ENCODE results near the gene FN1. TPM values are rescaled to one million over a fixed set of nuclear protein-coding genes. Genes with fewer than 3 reads are reported as not detected.

FN1 gene
- total RNA-seq, 1 experiment from 2014 or later: 102 TPM

DNA sequence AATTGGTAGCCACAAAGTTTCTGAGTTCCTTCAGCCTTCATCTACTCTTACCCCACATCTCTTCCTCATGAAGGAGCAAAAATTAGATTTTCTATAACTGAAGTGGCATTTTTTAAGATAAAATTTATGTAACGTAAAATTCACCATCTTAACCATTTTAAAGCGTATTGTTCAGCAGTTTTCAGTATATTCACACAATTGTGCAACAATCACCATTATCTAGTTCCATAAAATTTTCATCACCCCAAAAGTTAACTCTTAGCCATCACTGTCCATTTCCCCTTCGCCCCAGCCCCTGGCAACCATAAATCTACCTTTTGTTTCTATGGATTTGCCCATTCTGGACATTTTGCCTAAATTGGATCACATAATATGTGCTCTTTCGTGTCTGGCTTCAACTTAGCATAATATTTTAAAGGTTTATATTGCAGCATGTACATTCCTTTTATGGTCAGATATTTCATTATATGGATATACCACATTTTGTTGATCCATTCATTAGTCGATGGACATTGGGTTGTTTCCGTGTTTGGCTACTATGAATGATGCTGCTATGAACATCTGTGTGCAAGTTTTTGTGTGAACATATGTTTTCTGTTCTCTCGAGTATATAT lies 79.4 kb downstream of the FN1 start:
- H3K27ac Mint-ChIP-seq: no peak overlapping the region
- peaks cover 23% of the 10 kb centered on the region for H3K36me3 Mint-ChIP-seq
- H3K4me3 Mint-ChIP-seq: no peak overlapping the region
- no peaks in the 10 kb centered on the region for H3K9me3 Mint-ChIP-seq
- no peaks in the 10 kb centered on the region for H3K27me3 Mint-ChIP-seq (ENCODE audit: low read depth)
- ATAC-seq (no peak), DNase-seq (ENCODE audit: low spot score) (no peak)
- CTCF ChIA-PET: no interaction called here
- POLR2A ChIA-PET: no interaction called here
- TF ChIP-seq ATF6 (CRISPR knock-in tag; IDR thresholded peaks at IDR 0.05): no peak
- no peak for TF ChIP-seq ZNF121 (CRISPR knock-in tag; IDR thresholded peaks at IDR 0.05)
- TF ChIP-seq, protein P1, sequence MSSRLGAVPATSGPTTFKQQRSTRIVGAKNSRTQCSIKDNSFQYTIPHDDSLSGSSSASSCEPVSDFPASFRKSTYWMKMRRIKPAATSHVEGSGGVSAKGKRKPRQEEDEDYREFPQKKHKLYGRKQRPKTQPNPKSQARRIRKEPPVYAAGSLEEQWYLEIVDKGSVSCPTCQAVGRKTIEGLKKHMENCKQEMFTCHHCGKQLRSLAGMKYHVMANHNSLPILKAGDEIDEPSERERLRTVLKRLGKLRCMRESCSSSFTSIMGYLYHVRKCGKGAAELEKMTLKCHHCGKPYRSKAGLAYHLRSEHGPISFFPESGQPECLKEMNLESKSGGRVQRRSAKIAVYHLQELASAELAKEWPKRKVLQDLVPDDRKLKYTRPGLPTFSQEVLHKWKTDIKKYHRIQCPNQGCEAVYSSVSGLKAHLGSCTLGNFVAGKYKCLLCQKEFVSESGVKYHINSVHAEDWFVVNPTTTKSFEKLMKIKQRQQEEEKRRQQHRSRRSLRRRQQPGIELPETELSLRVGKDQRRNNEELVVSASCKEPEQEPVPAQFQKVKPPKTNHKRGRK (CRISPR knock-in tag; IDR thresholded peaks at IDR 0.05; ENCODE audit: borderline replicate concordance): no peak
- TF ChIP-seq, protein P2, sequence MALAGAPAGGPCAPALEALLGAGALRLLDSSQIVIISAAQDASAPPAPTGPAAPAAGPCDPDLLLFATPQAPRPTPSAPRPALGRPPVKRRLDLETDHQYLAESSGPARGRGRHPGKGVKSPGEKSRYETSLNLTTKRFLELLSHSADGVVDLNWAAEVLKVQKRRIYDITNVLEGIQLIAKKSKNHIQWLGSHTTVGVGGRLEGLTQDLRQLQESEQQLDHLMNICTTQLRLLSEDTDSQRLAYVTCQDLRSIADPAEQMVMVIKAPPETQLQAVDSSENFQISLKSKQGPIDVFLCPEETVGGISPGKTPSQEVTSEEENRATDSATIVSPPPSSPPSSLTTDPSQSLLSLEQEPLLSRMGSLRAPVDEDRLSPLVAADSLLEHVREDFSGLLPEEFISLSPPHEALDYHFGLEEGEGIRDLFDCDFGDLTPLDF (CRISPR knock-in tag; IDR thresholded peaks at IDR 0.05): no peak
- TF ChIP-seq ATF1 (CRISPR knock-in tag; IDR thresholded peaks at IDR 0.05): no peak
- TF ChIP-seq CDX4 (CRISPR knock-in tag; IDR thresholded peaks at IDR 0.05; ENCODE audit: borderline replicate concordance): no peak
- no peak for TF ChIP-seq ZBTB21 (CRISPR knock-in tag; IDR thresholded peaks at IDR 0.05; ENCODE audit: borderline replicate concordance)
- TF ChIP-seq ETV6 (CRISPR knock-in tag; IDR thresholded peaks at IDR 0.05): no peak
- peaks cover 8% of the 10 kb centered on the region; the same call in 1 of the 2 replicates for H3K4me1 Mint-ChIP-seq

DNA sequence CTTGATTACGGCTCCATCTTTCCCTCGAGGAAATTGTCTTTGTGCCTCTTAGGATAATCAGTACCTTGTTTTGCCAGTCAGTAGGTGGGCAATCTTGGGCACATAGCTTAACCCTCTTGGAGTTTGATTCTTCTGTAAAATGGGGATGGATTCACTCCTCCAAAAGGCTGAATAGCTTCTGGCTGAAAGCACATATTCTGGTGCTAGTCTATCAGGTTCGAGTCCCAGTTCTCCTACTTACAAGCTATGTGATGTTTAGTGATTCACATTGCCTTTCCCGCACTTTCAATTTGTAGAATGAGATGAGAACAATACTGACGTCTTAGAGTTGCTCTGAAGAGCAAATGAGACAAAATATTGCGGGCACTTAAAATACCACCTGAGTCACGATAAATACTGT lies 80.1 kb downstream of the FN1 start:
- DNase-seq (ENCODE audit: low spot score): no peak
- CTCF ChIA-PET: no interaction called here
- H3K4me3 Mint-ChIP-seq: no peak overlapping the region
- H3K4me1 Mint-ChIP-seq: peaks cover 8% of the 10 kb centered on the region; the same call in 1 of the 2 replicates
- H3K27me3 Mint-ChIP-seq (ENCODE audit: low read depth): no peaks in the 10 kb centered on the region
- H3K36me3 Mint-ChIP-seq: peaks cover 22% of the 10 kb centered on the region
- POLR2A ChIA-PET: no interaction called here
- H3K9me3 Mint-ChIP-seq: no peaks in the 10 kb centered on the region
- no peak for ATAC-seq
- H3K27ac Mint-ChIP-seq: no peak overlapping the region
- TF ChIP-seq ZNF121 (CRISPR knock-in tag; IDR thresholded peaks at IDR 0.05) (no peak), TP53 (CRISPR knock-in tag; IDR thresholded peaks at IDR 0.05) (no peak), NFATC4 (CRISPR knock-in tag; IDR thresholded peaks at IDR 0.05) (no peak), JAZF1 (CRISPR knock-in tag; IDR thresholded peaks at IDR 0.05) (no peak), NFYB (CRISPR knock-in tag; conservative IDR thresholded peaks at IDR 0.05; ENCODE audit: low read depth) (no peak), TEAD4 (CRISPR knock-in tag; IDR thresholded peaks at IDR 0.05) (no peak), SP1 (CRISPR knock-in tag; conservative IDR thresholded peaks at IDR 0.05) (no peak), SMAD3 (CRISPR knock-in tag; IDR thresholded peaks at IDR 0.05; ENCODE audit: borderline replicate concordance) (no peak), ZNF263 (CRISPR knock-in tag; IDR thresholded peaks at IDR 0.05; ENCODE audit: low read depth) (no peak), CTCF (IDR thresholded peaks at IDR 0.05) (no peak), OVOL2 (CRISPR knock-in tag; IDR thresholded peaks at IDR 0.05; ENCODE audit: borderline replicate concordance) (no peak), RELA (CRISPR knock-in tag; IDR thresholded peaks at IDR 0.05; ENCODE audit: borderline replicate concordance) (no peak), KAT7 (CRISPR knock-in tag; IDR thresholded peaks at IDR 0.05; ENCODE audit: borderline replicate concordance) (no peak)
- TF ChIP-seq, protein P3, sequence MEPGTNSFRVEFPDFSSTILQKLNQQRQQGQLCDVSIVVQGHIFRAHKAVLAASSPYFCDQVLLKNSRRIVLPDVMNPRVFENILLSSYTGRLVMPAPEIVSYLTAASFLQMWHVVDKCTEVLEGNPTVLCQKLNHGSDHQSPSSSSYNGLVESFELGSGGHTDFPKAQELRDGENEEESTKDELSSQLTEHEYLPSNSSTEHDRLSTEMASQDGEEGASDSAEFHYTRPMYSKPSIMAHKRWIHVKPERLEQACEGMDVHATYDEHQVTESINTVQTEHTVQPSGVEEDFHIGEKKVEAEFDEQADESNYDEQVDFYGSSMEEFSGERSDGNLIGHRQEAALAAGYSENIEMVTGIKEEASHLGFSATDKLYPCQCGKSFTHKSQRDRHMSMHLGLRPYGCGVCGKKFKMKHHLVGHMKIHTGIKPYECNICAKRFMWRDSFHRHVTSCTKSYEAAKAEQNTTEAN (CRISPR knock-in tag; IDR thresholded peaks at IDR 0.05): no peak
- TF ChIP-seq, protein P4, sequence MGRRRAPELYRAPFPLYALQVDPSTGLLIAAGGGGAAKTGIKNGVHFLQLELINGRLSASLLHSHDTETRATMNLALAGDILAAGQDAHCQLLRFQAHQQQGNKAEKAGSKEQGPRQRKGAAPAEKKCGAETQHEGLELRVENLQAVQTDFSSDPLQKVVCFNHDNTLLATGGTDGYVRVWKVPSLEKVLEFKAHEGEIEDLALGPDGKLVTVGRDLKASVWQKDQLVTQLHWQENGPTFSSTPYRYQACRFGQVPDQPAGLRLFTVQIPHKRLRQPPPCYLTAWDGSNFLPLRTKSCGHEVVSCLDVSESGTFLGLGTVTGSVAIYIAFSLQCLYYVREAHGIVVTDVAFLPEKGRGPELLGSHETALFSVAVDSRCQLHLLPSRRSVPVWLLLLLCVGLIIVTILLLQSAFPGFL (CRISPR knock-in tag; IDR thresholded peaks at IDR 0.05; ENCODE audit: borderline replicate concordance): no peak
- TF ChIP-seq, protein P5, sequence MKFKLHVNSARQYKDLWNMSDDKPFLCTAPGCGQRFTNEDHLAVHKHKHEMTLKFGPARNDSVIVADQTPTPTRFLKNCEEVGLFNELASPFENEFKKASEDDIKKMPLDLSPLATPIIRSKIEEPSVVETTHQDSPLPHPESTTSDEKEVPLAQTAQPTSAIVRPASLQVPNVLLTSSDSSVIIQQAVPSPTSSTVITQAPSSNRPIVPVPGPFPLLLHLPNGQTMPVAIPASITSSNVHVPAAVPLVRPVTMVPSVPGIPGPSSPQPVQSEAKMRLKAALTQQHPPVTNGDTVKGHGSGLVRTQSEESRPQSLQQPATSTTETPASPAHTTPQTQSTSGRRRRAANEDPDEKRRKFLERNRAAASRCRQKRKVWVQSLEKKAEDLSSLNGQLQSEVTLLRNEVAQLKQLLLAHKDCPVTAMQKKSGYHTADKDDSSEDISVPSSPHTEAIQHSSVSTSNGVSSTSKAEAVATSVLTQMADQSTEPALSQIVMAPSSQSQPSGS (CRISPR knock-in tag; IDR thresholded peaks at IDR 0.05; ENCODE audit: borderline replicate concordance, low read depth): no peak

Measured in WTC11 (cell line).